AG10803 (cell line): ENCODE results near the gene ZNF774.

ENCODE experiments used
- DNase-seq: peaks from one replicate; pipeline ENCODE4 v3.0.0; 2010; ENCODE audit warnings: low read depth
- H3K4me3 ChIP-seq: 2 replicates; pipeline ENCODE4 v1.5.1; 2011; ENCODE audit warnings: mild to moderate bottlenecking, low read length, control low read depth
- TF ChIP-seq, protein P1 (sequence below): conservative IDR thresholded peaks from 2 replicates; pipeline ENCODE4 v1.5.1; 2011; ENCODE audit warnings: mild to moderate bottlenecking, low read length, control low read depth, inconsistent platforms

The ZNF774 gene

DNA sequence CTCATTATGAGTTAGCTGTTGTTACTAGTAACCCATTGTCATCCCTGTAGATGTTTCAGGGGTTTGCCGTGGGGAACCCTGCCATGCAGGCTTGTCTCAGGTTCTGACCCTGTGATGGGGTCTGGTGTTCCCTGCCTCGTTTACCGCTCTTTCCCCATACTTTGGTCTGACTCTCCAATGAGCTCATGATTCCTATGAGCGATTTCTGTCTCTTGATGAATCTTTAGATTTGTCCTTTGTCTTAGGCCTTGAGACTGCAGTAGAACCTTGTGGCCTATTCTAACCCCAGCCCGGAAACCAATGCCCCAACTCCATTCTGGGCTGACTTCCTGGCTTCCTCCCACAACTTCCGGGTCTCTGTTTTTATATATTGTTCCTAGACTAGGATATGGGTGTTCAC, 24.7 kb downstream of the ZNF774 start:
- TF ChIP-seq, protein P1, sequence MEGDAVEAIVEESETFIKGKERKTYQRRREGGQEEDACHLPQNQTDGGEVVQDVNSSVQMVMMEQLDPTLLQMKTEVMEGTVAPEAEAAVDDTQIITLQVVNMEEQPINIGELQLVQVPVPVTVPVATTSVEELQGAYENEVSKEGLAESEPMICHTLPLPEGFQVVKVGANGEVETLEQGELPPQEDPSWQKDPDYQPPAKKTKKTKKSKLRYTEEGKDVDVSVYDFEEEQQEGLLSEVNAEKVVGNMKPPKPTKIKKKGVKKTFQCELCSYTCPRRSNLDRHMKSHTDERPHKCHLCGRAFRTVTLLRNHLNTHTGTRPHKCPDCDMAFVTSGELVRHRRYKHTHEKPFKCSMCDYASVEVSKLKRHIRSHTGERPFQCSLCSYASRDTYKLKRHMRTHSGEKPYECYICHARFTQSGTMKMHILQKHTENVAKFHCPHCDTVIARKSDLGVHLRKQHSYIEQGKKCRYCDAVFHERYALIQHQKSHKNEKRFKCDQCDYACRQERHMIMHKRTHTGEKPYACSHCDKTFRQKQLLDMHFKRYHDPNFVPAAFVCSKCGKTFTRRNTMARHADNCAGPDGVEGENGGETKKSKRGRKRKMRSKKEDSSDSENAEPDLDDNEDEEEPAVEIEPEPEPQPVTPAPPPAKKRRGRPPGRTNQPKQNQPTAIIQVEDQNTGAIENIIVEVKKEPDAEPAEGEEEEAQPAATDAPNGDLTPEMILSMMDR: no peak
- H3K4me3 ChIP-seq: no peak overlapping the region
- DNase-seq: no peak

DNA sequence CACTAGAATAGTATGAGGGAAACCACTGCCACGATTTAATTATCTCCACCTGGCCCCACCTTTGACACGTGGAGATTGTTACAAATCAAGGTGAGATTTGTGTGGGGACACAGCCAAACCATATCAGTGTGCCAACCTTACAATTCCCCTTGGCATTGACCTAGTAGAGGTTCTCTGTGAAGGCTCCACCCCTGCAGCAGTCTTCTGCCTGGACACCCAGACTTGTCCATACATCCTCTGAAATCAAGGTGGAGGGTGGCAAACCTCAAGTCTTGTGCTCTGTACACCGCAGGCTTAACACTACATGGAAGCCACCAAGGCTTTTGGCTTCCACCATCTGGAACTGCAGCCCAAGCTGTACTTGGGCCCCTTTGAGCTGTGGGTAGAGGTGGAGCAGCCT, 27.2 kb downstream of the ZNF774 start:
- no peak overlapping the region for H3K4me3 ChIP-seq
- TF ChIP-seq, protein P1: no peak
- no peak for DNase-seq

DNA sequence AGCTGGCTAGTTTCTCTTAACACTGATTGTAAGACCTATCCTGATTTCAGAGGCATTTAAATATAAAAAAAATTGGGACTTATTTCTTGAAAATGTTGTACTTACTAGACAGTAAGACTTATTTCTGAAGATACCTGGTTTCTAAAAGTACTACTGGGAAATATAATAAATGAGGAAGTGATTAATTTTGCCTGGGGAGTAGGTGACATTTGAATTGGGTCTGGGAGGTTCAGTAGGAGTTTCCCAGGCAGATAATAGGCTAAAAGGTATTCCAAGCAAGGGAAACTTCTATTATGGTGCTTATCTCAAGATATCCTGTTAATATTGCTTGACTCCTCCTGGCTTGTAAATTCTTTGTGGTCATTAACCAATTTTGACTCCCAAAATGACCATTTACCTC, 29.4 kb downstream of the ZNF774 start:
- no peak overlapping the region for H3K4me3 ChIP-seq
- TF ChIP-seq, protein P1: no peak
- no peak for DNase-seq

DNA sequence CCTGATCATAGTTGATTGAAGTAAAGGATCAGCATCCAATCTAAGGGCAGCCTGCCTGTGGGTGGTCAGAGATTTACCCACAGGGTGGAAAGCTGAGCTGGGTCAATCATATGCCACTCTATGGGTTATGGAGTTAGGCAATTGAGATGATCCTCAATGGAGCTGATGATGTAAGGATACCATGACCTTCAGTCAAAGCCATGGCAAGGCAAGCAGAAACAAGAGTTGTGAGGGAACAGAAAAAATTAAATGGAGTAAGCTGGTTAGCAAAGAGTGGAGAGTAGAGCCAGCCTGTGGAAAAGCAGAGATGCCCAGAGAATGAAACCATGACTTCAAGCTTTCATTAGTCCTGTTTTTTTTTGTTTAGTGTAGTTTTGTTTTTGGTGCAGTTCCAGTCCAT, 30.2 kb downstream of the ZNF774 start:
- H3K4me3 ChIP-seq: no peak overlapping the region
- TF ChIP-seq, protein P1: no peak
- no peak for DNase-seq

DNA sequence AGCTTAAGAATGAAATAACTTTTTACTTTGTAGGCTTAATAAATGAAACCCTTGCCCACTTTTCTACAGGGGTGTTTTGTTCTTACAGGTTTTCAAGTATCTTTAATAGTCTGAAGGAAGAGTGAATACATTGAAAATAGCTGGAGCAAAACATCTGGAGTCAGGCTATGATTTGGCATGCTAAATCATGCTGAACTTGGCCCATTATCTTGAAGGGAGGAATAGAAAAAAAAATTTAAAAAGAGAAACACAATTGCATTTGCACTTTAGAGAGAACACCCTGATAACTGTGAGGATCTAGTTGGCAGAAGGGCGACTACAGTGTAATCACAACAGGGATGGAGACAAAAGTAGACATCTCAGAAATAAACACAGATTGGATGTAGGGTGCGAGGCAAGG, 34.1 kb downstream of the ZNF774 start:
- TF ChIP-seq, protein P1: no peak
- no peak overlapping the region for H3K4me3 ChIP-seq
- DNase-seq: no peak

DNA sequence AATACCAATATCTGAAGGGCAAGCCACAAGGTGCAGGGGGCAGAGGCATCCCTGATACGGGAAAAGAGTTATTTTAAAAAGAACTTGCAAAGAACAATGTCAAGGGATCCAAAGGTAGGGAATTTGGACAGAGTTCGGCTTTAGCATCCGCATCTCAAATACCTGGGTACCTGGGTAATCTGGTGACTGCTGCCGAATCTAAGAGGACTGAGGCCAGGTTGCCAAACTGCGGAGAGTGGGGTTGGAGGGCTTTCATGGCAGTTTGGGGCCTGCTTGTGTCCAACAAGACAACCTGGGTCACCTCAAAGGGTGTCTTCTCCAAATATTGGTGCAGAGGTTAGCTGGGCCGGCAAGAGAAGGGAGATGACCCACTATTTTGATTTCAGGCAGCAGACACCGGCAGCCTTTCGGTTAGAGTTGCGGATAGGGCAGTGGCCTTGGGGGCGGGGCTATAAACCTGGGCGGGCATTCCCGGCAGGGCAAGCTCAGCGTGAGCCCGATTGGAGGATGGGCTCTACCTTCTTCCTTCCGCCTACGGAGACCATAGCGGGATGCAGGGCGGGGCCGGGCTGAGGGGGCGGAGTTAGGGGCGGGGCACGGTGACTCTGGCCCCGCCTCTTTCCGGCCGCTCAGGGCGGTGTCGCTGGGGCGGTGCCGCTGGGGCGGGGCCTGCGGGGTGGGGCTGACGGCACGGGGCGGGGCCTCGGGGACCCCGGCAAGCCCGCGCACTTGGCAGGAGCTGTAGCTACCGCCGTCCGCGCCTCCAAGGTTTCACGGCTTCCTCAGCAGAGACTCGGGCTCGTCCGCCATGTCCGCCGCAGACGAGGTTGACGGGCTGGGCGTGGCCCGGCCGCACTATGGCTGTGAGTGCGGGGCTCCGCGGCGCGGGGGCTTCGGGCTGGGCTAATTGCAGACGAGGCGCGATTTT, 35.7 kb downstream of the ZNF774 start, which contains the start of gene IQGAP1:
IQGAP1 (plus strand) TSS at position 709 of the 928 bp plus-strand sequence; CDS start at position 809, 100 bp downstream.
- TF ChIP-seq, protein P1: no peak
- DNase-seq: peak; percentile 95
- H3K4me3 ChIP-seq: peak within 1 kb of the TSS; percentile 96
